Measurements from ENCODE around the gene MCOLN3. TPM values are rescaled to one million over a fixed set of nuclear protein-coding genes. Genes with fewer than 3 reads are reported as not detected.
"Not testable (repeated sequence)": the region's sequence is repeated elsewhere in the genome, so short reads cannot be mapped to it uniquely, and the experiment has no call there.

MCOLN3 gene
- total RNA-seq, 1 experiment from 2014 or later: 10.1 TPM

GRCh38 chr1:84995484-84996334, 52.6 kb downstream of the MCOLN3 start:
- intact Hi-C loops (cut with micrococcal nuclease; ENCODE audit: unreplicated experiment): no loop called here
- no peaks in the 10 kb centered on the region for H3K9me2 ChIP-seq (ENCODE audit: insufficient read depth)
- no peaks in the 10 kb centered on the region for H3K36me3 ChIP-seq (ENCODE audit: low read depth)
- H3F3A ChIP-seq (ENCODE audit: insufficient read depth, low read depth): no peaks in the 10 kb centered on the region
- peaks cover 5% of the 10 kb centered on the region; the same call in 1 of the 2 replicates for H3K4me1 ChIP-seq (replicated peaks; ENCODE audit: insufficient read depth)
- H3K27me3 ChIP-seq (ENCODE audit: insufficient read depth, low read depth): peaks cover 21% of the 10 kb centered on the region
- DNase-seq: no peak
- TF ChIP-seq EZH2 (IDR thresholded peaks at IDR 0.05; ENCODE audit: low read depth) (no peak), CTCF (conservative IDR thresholded peaks at IDR 0.05) (no peak)
- 0 out of 2 replicates have a peak overlapping the region, but pooled peaks have one; percentile 100 for H3K4me2 ChIP-seq
- ChIA-PET CTCF (no interaction called here), POLR2A (ENCODE audit: unreplicated experiment) (no interaction called here)
- H3K9me3 ChIP-seq (ENCODE audit: insufficient read depth, low read depth): no peaks in the 10 kb centered on the region
- no peaks in the 10 kb centered on the region for H3K79me2 ChIP-seq (ENCODE audit: low read depth)
- H3K27ac ChIP-seq: no peak overlapping the region
- H4K20me1 ChIP-seq (ENCODE audit: insufficient read depth): no peaks in the 10 kb centered on the region
- H2AFZ ChIP-seq: no peak overlapping the region
- no peak overlapping the region for H3K4me3 ChIP-seq
- no TSS peak for BruUV-seq (replicated peaks)

GRCh38 chr1:84991097-84991920, 57.0 kb downstream of the MCOLN3 start:
- Histone ChIP-seq H3K4me2 (no peak overlapping the region), H3F3A (ENCODE audit: insufficient read depth, low read depth) (no peaks in the 10 kb centered on the region), H3K4me1 (replicated peaks; ENCODE audit: insufficient read depth) (peaks cover under 1% of the 10 kb centered on the region; the same call in 1 of the 2 replicates), H3K27me3 (ENCODE audit: insufficient read depth, low read depth) (peaks cover under 1% of the 10 kb centered on the region; the same call in 1 of the 2 replicates), H3K27ac (no peak overlapping the region), H3K36me3 (ENCODE audit: low read depth) (no peaks in the 10 kb centered on the region), H4K20me1 (ENCODE audit: insufficient read depth) (no peaks in the 10 kb centered on the region), H2AFZ (no peak overlapping the region), H3K4me3 (no peak overlapping the region), H3K79me2 (ENCODE audit: low read depth) (no peaks in the 10 kb centered on the region), H3K9me3 (ENCODE audit: insufficient read depth, low read depth) (peaks cover 3% of the 10 kb centered on the region; the same call in 1 of the 2 replicates), H3K9me2 (ENCODE audit: insufficient read depth) (no peaks in the 10 kb centered on the region)
- ChIA-PET POLR2A (ENCODE audit: unreplicated experiment) (no interaction called here), CTCF (interaction anchor here (0.6 kb wide), 1 partner anchor 32 kb away, joined by 19 read pairs; no protein-coding TSS in a partner anchor)
- no TSS peak for BruUV-seq (replicated peaks)
- DNase-seq: no peak
- TF ChIP-seq EZH2 (IDR thresholded peaks at IDR 0.05; ENCODE audit: low read depth) (no peak), CTCF (conservative IDR thresholded peaks at IDR 0.05) (no peak)
- intact Hi-C loops (cut with micrococcal nuclease; ENCODE audit: unreplicated experiment): no loop called here

GRCh38 chr1:84988588-84988987, 59.7 kb downstream of the MCOLN3 start:
- Histone ChIP-seq H3F3A (ENCODE audit: insufficient read depth, low read depth) (no peaks in the 10 kb centered on the region), H3K9me2 (ENCODE audit: insufficient read depth) (no peaks in the 10 kb centered on the region), H3K79me2 (ENCODE audit: low read depth) (no peaks in the 10 kb centered on the region), H3K27me3 (ENCODE audit: insufficient read depth, low read depth) (no peaks in the 10 kb centered on the region), H3K9me3 (ENCODE audit: insufficient read depth, low read depth) (peaks cover 3% of the 10 kb centered on the region; the same call in 1 of the 2 replicates), H3K4me2 (no peak overlapping the region), H3K4me1 (replicated peaks; ENCODE audit: insufficient read depth) (no peaks in the 10 kb centered on the region), H3K27ac (no peak overlapping the region), H3K4me3 (no peak overlapping the region), H4K20me1 (ENCODE audit: insufficient read depth) (no peaks in the 10 kb centered on the region), H3K36me3 (ENCODE audit: low read depth) (no peaks in the 10 kb centered on the region), H2AFZ (no peak overlapping the region)
- no peak for DNase-seq
- CTCF ChIA-PET: no interaction called here
- POLR2A ChIA-PET (ENCODE audit: unreplicated experiment): no interaction called here
- TF ChIP-seq CTCF (conservative IDR thresholded peaks at IDR 0.05) (no peak), EZH2 (IDR thresholded peaks at IDR 0.05; ENCODE audit: low read depth) (no peak)
- intact Hi-C loops (cut with micrococcal nuclease; ENCODE audit: unreplicated experiment): no loop called here
- no TSS peak for BruUV-seq (replicated peaks)

GRCh38 chr1:84986561-84986960, 61.7 kb downstream of the MCOLN3 start:
- H3K4me3 ChIP-seq; H3F3A ChIP-seq (ENCODE audit: insufficient read depth, low read depth); H3K36me3 ChIP-seq (ENCODE audit: low read depth); DNase-seq; CTCF ChIA-PET; H2AFZ ChIP-seq; H3K27ac ChIP-seq; H3K4me2 ChIP-seq; BruUV-seq (replicated peaks); H3K9me3 ChIP-seq (ENCODE audit: insufficient read depth, low read depth); intact Hi-C loops (cut with micrococcal nuclease; ENCODE audit: unreplicated experiment); H3K4me1 ChIP-seq (replicated peaks; ENCODE audit: insufficient read depth); H3K9me2 ChIP-seq (ENCODE audit: insufficient read depth); POLR2A ChIA-PET (ENCODE audit: unreplicated experiment); H4K20me1 ChIP-seq (ENCODE audit: insufficient read depth); H3K27me3 ChIP-seq (ENCODE audit: insufficient read depth, low read depth); H3K79me2 ChIP-seq (ENCODE audit: low read depth): not testable (repeated sequence)

Data from PC-9 (cell line).